Hepatocyte (in vitro differentiated cells): Measurements from ENCODE around the gene PLA2G4A. TPM values are rescaled to one million over a fixed set of nuclear protein-coding genes. Genes with fewer than 3 reads are reported as not detected.

Experiments used
- DNase-seq: peaks from one replicate; pipeline ENCODE4 v3.0.0-alpha.2; 2016; ENCODE audit warnings: low spot score
- H2AFZ ChIP-seq: fragments of 200-600 bp; sonication (generic); 2 replicates; pipeline ENCODE4 v1.6.0; 2016; ENCODE audit warnings: antibody characterized with exemption, mild to moderate bottlenecking
- H3K27ac ChIP-seq: fragments of 200-600 bp; sonication (generic); 2 replicates; pipeline ENCODE4 v1.5.1; 2016; ENCODE audit warnings: mild to moderate bottlenecking
- H3K27me3 ChIP-seq: fragments of 200-600 bp; sonication (generic); 2 replicates; pipeline ENCODE4 v1.6.1; 2016
- H3K36me3 ChIP-seq: fragments of 200-600 bp; sonication (generic); replicated peaks from 2 replicates; pipeline ENCODE4 v1.5.1; 2016; ENCODE audit warnings: low read depth; ENCODE audit not compliant: insufficient read depth
- H3K4me1 ChIP-seq: fragments of 200-600 bp; sonication (generic); 2 replicates; pipeline ENCODE4 v1.5.1; 2016; ENCODE audit warnings: mild to moderate bottlenecking, moderate library complexity; ENCODE audit not compliant: insufficient read depth
- H3K4me2 ChIP-seq: fragments of 200-600 bp; sonication (generic); 2 replicates; pipeline ENCODE4 v1.6.0; 2016
- H3K4me3 ChIP-seq: fragments of 200-600 bp; sonication (generic); 2 replicates; pipeline ENCODE4 v1.5.1; 2016; ENCODE audit warnings: mild to moderate bottlenecking
- H3K79me2 ChIP-seq: fragments of 200-600 bp; sonication (generic); 2 replicates; pipeline ENCODE4 v1.6.0; 2017; ENCODE audit warnings: mild to moderate bottlenecking
- H3K9me2 ChIP-seq: fragments of 200-600 bp; sonication (generic); replicated peaks from 2 replicates; pipeline ENCODE4 v1.6.0; 2017; ENCODE audit warnings: mild to moderate bottlenecking; ENCODE audit not compliant: insufficient read depth
- H3K9me3 ChIP-seq: fragments of 200-600 bp; sonication (generic); 2 replicates; pipeline ENCODE4 v1.5.1; 2016; ENCODE audit warnings: low read depth, mild to moderate bottlenecking
- H4K20me1 ChIP-seq: fragments of 200-600 bp; sonication (generic); 2 replicates; pipeline ENCODE4 v1.6.0; 2016; ENCODE audit warnings: mild to moderate bottlenecking; ENCODE audit not compliant: insufficient read depth, poor library complexity, severe bottlenecking
- EZH2 ChIP-seq: fragments of 200-600 bp; sonication (generic); IDR thresholded peaks from 2 replicates; pipeline ENCODE4 v1.6.1; 2016; ENCODE audit warnings: antibody characterized with exemption, mild to moderate bottlenecking, borderline replicate concordance
- EZH2phosphoT487 ChIP-seq: fragments of 200-600 bp; sonication (generic); IDR thresholded peaks from one replicate; pipeline ENCODE4 v1.6.1; 2018; ENCODE audit warnings: antibody characterized with exemption, mild to moderate bottlenecking, low read depth, moderate library complexity; ENCODE audit not compliant: unreplicated experiment, severe bottlenecking
- whole genome bisulfite sequencing: methylation state at CpG from one replicate; pipeline ENCODE4 v1.1.6; 2016; ENCODE audit warnings: low lambda C conversion rate; ENCODE audit errors: missing lambda C conversion rate; 5-methylcytosine and 5-hydroxymethylcytosine counted together
- polyA plus RNA-seq: library from polyadenylated mRNA; unstranded; fragments of >200 nt; fragmentation: Nextera tagmentation; extraction: Ambion mirVana; gene quantifications from 2 replicates; pipeline ENCODE4 v1.2.1, GENCODE V29; 2016
- total RNA-seq: library from RNA; depleted of rRNA; stranded (reverse); fragments of >200 nt; gene quantifications from 2 replicates; pipeline ENCODE4 v1.2.3, GENCODE V29; 2014
- TF ChIP-seq, protein P1 (sequence below): fragments of 200-600 bp; sonication (generic); IDR thresholded peaks from 2 replicates; pipeline ENCODE4 v1.5.1; 2016; ENCODE audit warnings: antibody characterized with exemption, mild to moderate bottlenecking; ENCODE audit not compliant: poor library complexity

Gene PLA2G4A
- total and polyA plus RNA-seq, 2 experiments from 2014 or later = 21.3 to 24.9 TPM

GRCh38 chr1:186965847-186966246 lies 137.1 kb downstream of the PLA2G4A start:
- H3K4me2 ChIP-seq = no peak overlapping the region
- H4K20me1 ChIP-seq = no peaks in the 10 kb centered on the region
- H2AFZ ChIP-seq = no peak overlapping the region
- no peaks in the 10 kb centered on the region for H3K79me2 ChIP-seq
- H3K27ac ChIP-seq = peak overlapping the region; percentile 19
- no peaks in the 10 kb centered on the region for H3K4me1 ChIP-seq
- no peak for DNase-seq
- no peaks in the 10 kb centered on the region for H3K9me3 ChIP-seq
- H3K4me3 ChIP-seq = no peak overlapping the region
- no peaks in the 10 kb centered on the region for H3K27me3 ChIP-seq
- TF ChIP-seq EZH2 (no peak), EZH2phosphoT487 (no peak)
- TF ChIP-seq, protein P1, sequence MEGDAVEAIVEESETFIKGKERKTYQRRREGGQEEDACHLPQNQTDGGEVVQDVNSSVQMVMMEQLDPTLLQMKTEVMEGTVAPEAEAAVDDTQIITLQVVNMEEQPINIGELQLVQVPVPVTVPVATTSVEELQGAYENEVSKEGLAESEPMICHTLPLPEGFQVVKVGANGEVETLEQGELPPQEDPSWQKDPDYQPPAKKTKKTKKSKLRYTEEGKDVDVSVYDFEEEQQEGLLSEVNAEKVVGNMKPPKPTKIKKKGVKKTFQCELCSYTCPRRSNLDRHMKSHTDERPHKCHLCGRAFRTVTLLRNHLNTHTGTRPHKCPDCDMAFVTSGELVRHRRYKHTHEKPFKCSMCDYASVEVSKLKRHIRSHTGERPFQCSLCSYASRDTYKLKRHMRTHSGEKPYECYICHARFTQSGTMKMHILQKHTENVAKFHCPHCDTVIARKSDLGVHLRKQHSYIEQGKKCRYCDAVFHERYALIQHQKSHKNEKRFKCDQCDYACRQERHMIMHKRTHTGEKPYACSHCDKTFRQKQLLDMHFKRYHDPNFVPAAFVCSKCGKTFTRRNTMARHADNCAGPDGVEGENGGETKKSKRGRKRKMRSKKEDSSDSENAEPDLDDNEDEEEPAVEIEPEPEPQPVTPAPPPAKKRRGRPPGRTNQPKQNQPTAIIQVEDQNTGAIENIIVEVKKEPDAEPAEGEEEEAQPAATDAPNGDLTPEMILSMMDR = no peak
- H3K36me3 ChIP-seq = no peaks in the 10 kb centered on the region
- no peaks in the 10 kb centered on the region for H3K9me2 ChIP-seq

DNA sequence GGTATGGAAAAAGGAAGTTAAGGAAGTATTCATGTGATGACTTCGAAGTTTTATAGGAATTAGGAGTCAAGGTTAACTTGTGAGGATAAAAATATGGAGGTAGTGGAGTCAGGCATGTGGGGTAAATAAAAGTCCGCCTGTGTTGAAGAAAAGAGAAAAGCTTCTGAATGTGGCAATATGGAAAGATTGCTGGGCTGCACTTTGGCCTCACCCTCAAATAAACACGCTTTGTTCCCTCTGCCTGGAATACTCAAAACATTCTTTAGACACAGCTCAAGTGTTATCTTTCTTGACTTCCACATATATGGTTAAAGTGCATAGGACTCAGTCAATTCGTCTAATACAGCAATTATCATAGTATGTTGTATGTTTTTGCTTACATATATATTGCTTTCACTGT lies 137.7 kb downstream of the PLA2G4A start:
- TF ChIP-seq EZH2phosphoT487 (no peak), EZH2 (no peak)
- TF ChIP-seq, protein P1 = no peak
- peak overlapping the region; percentile 19 for H3K27ac ChIP-seq

GRCh38 chr1:186967656-186968394 lies 139.1 kb downstream of the PLA2G4A start:
- WGBS = 96% methylated on average over 2 of the region's 2 CpGs
- Histone ChIP-seq H3K9me3 (no peaks in the 10 kb centered on the region), H3K27ac (no peak overlapping the region), H3K36me3 (no peaks in the 10 kb centered on the region), H3K4me2 (no peak overlapping the region), H3K9me2 (no peaks in the 10 kb centered on the region), H3K4me1 (no peaks in the 10 kb centered on the region), H3K4me3 (no peak overlapping the region), H3K79me2 (no peaks in the 10 kb centered on the region), H3K27me3 (no peaks in the 10 kb centered on the region), H4K20me1 (no peaks in the 10 kb centered on the region), H2AFZ (no peak overlapping the region)
- DNase-seq = no peak
- TF ChIP-seq EZH2phosphoT487 = no peak
- TF ChIP-seq, protein P1 = no peak
- no peak for TF ChIP-seq EZH2

More for the DNA sequence above, 137.7 kb downstream of the PLA2G4A start:
- Histone ChIP-seq H3K4me2 (no peak overlapping the region), H2AFZ (no peak overlapping the region), H3K27me3 (no peaks in the 10 kb centered on the region), H4K20me1 (no peaks in the 10 kb centered on the region), H3K9me2 (no peaks in the 10 kb centered on the region), H3K4me3 (no peak overlapping the region), H3K36me3 (no peaks in the 10 kb centered on the region), H3K4me1 (no peaks in the 10 kb centered on the region), H3K79me2 (no peaks in the 10 kb centered on the region), H3K9me3 (no peaks in the 10 kb centered on the region)
- WGBS = 65% methylated on average over 4 of the region's 4 CpGs
- DNase-seq = peak; percentile 13
